Left hindlimb (tissue), 1 donor: ENCODE data around the gene B3GNT5.

Experiments
- DNase-seq: peaks from one replicate; pipeline ENCODE4 v3.0.0-alpha.2; 2018

B3GNT5 gene

GRCh38 chr3:183230826-183231225 lies 22.2 kb upstream of the B3GNT5 start:
- DNase-seq: no peak

DNA sequence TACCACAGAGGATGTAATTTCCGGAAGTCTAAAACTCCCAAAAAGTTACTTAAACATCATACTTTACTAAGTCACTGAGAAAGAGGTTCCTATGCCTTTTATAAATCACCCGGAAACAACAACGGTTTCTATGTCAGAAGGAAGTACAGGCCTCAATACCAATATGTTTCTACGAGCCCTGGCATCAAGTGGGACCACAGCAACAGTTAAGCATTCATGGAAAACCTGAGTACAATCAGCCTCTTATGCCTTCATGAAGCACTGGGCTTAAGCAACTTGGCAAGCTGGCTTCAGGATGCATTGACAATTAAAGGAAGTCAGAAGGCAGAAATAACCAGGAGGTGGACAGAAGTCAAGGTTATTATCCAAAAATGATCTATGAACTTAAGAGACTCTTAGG lies 19.1 kb upstream of the B3GNT5 start:
- DNase-seq: peak; percentile 32

DNA sequence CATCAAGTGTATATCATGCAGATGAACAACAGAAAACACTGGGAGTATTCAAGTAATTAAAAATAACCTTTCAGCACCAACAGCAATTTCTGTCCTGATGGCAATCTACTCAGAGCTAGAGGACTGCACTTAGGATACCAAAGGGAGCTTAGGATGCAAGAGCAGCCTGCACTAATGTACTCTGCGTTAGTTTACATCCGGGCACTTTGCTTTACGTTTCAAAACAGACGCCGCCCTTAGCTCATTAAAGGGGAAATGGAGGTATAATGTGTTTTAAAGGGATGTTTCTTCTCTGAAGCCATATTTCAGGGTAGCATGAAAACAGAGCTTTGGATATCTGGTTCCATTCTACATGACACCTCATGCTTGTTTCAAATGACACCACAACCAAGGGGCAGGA lies 14.0 kb upstream of the B3GNT5 start:
- no peak for DNase-seq

DNA sequence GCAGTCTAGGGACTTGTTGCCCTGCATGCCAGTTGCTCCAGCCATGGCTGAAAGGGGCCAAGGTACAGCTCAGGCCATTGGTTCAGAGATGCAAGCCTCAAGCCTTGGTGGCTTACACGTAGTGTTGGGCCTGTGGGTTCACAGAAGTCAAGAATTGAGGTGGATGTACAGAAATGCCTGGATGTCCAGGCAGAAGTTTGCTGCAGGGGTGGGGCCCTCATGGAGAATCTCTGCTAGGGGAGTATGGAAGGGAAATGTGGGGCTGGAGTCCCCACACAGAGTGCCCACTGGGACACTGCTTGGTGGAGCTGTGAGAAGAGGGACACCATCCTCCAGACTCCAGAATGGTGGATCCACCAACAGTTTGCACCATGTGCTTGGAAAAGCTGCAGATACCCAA lies 10.6 kb upstream of the B3GNT5 start:
- no peak for DNase-seq

- no peak for DNase-seq
Observed at GRCh38 chr3:183244219-183244618, 8.8 kb upstream of the B3GNT5 start.

GRCh38 chr3:183244981-183245476 lies 8.0 kb upstream of the B3GNT5 start:
- DNase-seq: no peak

GRCh38 chr3:183247011-183247589 lies 6.0 kb upstream of the B3GNT5 start:
- no peak for DNase-seq

DNA sequence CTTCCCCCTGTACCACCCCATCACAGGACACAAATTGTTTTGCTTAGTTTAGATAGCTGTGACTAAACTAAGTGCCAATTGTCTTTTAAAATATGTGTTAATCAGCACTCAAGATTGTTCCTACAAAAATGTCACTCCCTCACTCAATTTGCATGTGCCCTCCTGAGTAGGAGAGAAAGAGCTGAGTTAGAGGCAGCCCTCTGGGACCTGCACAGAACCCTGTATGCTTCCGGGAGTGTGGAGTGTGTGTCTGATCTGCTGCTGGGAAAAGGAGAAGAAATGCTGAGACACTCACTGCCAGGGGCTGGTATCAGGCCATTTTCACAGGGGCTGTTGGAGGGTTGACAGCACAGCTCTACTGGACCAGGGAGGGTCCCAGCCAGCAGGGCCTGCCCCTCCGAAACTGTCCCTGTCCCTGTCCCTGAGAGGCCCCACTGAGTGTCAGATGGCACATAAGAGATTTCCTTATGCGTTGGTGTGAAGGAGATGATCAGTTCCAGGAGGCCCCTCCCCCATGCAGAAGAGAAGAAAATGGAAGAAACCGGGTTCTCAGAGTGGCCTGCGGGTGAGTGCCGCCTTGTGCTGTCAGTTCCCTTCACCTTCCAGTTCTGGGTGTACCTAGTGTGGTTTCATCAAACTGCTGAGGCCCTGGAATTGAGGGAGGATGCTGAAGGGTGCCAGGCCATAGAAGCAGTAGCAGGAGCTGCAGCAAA lies 3.9 kb upstream of the B3GNT5 start:
- DNase-seq: no peak

DNA sequence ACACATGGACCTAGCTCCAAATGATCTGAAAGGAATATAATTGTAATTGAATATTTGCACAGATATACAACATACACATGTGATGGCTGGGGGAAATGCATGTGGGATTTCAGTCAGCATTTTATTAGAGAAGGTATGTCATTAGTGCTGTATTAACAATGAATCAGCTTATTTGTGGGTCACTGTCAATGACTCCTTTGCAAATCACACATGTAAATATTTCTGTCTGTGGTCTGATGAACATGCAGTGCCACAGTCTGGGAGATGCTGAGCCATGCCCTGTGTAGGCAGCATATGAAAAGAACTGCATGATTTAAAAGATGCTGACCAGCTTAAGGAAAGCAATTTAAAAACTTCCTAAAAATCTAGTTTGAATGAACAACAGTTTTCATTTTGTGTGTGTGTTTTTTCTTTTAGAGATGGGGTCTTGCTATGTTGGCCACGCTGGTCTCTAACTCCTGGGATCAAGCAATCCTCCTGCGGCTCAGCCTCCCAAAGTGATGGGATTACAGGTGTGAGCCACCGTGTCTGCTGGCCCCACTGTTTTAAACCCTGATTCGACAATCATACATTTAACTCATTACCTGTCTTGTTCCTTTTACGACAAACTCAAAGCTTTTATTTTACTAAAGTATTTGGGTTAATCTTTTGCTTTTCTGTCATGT lies 803 bp upstream of the B3GNT5 start:
- no peak for DNase-seq

GRCh38 chr3:183253528-183254486 lies 754 bp downstream of the B3GNT5 start:
- DNase-seq: peak; percentile 80

DNA sequence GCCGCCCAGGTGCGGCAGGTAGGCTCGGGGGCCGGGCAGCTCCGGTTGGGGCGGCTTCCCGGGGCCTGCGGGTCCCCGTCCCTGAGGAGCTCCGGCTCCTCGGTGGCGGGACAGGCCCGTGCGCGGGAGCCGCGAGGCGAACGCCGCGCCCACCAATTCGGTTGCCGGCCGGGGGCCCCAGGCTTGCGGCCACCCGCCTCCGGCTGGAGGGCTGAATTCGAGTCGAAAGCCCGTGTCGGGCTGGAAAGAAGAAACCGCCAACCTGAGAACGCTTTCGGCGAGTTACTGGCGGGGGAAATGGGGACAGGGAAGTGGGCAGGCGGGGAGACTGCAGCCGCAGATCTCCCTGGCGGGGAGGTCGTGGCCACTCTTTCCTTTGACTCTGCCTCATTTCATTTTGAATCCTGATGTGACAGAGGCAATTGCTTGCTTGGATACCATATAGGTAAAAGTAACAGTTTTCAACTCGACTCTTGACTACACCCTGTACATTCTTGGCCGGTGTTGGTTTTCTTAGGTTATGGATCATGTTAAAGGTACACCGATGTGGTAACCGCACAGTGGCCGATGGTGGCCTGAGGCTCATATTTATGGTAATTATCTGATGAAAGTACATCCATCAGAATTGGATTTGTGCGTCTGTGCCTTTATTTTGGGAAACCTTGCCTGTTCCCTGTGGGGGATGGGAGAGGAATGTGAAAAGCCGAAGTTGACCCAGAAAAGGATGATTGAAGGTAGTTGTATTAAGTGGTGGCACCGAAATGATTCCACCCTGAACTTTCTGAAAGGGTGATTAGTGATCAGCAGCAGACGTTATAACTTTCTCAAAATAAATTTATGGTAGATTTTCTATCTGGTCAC lies 1.7 kb downstream of the B3GNT5 start:
- no peak for DNase-seq

DNA sequence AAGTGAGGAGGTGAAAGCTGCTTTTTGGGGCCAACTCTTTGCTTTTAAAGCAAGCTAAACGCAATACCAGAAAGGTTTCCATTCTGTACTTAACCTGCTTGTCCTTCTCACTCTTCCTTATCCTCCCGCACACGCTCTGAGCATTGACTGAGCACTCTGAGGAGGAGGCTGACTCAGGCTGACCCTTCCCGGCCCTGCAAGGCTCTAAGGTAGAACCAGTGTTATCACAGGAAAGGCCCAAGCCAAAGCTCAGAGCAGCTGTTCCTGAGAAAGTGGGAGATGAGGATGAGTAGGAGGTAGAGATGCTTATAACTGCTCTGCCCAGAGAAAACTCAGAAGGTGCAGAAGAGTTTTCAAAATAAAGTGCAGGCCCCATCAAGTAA lies 2.3 kb downstream of the B3GNT5 start:
- DNase-seq: no peak

DNA sequence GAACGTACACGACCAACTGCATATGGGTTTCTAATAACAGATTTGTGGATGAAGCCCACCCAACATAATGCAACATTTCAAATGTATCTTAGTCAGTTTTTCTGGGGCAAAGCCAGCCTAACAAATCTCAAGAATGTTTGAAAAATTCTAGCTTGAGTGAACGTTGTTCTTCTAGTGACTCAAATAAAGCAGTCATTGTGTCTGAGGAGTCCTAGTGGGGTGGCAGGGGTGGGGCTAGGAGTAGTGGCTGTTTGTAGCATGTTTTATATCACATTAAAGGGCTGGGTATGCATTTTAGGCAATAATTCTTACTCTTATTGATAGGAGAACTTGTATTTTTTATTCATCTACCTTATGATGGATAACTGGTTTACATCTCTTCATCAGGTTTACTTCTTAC lies 6.0 kb downstream of the B3GNT5 start:
- no peak for DNase-seq

GRCh38 chr3:183259621-183260020 lies 6.6 kb downstream of the B3GNT5 start:
- no peak for DNase-seq

DNA sequence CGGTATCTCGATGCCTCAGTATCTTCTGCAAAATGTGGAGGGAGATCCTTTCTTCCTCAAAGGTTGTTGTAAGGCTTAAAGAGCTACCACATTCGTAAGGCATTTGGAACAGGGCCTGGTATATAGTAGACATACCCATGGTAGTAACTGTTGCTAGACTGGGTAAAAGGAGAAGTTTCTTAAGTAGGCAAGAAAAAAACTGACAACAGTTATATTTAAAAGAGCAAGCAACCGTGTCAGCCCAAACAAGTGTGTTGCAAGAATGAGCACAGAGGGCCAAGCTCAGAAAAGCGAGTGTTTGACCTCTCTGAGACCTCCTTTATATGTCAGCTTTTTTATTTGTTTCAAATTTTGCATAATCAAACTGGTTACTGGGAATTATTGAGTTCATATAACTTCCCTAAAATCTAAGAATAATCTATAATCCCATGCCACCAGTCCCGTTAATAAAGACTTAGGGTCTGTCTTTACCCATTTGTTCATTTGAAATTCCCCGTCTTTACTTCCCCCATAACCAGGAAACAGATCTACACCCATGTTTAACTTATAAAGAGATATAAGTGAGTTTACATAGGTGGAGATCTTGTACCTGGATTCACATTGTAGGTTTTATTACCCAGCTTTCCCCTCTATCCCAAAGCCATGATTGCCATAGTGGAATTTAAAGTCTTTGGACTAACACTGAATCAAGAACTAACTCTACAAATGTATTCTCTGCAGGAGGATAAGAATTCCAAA lies 7.3 kb downstream of the B3GNT5 start:
- DNase-seq: no peak

GRCh38 chr3:183261151-183261724 lies 8.2 kb downstream of the B3GNT5 start:
- no peak for DNase-seq

DNA sequence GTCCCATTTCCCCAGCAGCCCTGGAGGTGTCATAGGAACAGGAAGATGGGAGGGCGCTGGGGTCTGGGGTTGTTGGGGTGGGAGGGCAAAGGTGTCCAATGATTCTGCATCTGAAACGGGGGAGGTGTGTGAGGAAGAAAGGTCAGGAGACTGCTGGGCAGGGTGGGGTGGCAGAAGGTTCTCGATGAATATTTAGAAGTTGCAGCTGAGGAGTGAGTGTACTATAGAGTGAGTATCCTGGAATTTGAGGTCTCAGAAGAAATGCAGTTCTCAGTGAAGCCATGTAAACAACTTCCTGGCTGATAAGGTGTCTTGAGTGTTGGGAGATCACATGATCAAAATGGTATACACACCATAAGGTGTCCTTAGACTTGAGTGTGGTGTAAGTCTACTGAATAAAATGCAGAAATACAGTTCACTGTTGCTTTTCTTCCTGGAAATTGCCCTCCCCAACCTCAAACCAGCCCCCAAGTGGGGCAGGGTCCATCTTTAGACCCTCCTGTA lies 9.9 kb downstream of the B3GNT5 start:
- DNase-seq: no peak

DNA sequence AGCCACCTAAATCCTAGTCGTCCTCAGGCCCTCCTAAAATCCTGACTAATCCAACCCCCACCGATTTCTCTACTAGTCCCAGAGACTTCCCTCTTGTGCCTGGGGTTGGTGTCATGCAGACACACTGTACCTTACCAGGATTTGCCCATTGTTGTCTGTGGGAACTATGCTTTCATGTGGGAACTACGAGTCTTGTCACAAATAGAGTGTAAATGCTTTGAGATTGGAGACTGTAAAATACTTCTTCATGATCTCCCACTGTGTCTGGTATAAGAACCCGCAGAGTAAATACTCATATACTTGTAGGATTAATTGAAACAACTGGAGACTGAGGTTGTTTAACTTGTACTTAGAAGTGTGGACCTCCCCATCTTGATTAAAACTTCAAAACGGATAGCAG lies 11.2 kb downstream of the B3GNT5 start:
- DNase-seq: no peak

DNA sequence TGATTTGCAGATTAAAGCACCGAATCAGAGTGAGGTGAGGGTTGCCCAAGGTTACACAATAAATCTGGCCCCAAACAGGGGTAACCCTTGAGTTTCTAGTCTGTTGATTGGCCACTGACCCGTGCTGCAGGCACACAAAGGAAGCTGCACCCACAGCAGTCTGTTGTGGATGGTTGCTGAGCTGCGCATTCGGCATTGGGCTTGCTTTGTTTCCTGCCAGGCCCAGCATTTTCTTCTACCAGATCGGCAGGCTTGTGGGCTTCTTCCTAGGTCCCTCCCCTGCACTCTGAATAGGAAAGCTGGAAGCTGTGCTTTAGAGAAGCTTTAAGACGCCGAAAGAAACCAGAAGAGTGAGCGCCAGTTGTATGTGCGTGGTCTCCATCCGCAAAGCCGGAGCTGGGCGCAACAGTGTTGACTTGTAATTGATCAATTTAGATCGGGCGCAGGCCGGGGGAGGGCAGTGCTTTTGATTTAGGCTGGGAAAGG lies 12.1 kb downstream of the B3GNT5 start:
- no peak for DNase-seq

DNA sequence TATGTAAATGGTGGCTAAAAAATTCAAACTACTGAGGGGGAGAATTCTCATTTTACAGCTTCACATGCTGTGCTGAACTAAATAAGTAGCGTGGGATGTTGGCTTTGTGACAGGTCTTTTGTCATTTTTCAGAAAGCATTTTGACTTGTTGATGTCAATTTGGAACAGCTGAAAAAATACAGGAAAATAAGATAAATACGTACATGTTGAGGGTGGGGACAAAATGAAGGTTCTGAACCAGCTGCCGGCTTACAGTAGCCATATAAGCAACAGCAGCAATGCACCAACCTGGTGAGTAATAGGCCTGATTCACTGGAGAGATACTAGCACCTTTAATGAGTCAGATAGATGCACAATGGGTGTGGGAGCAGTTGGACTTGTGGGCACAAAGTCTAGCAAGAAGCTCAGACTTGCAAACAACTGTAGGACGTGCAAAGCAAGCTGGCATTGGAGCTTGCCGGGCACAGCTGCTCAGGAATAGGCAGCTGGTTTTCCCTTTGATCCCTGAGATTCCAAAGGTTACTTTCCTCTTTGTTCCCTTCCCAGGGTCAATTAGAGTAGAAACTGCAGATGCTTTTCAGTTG lies 12.9 kb downstream of the B3GNT5 start:
- DNase-seq: no peak
